HL-60/S4 (cell line): ENCODE results near the gene TBCD.
"Not testable (repeated sequence)": the region's sequence is repeated elsewhere in the genome, so short reads cannot be mapped to it uniquely, and the experiment has no call there.

Experiments
- in situ Hi-C: fragments of 300-500 bp; cut with MboI; formaldehyde crosslinking; loops from 2 replicates; pipeline ENCODE4 v1.14.3; 2022; ENCODE audit warnings: low sequenced_read_pairs

TBCD gene

DNA sequence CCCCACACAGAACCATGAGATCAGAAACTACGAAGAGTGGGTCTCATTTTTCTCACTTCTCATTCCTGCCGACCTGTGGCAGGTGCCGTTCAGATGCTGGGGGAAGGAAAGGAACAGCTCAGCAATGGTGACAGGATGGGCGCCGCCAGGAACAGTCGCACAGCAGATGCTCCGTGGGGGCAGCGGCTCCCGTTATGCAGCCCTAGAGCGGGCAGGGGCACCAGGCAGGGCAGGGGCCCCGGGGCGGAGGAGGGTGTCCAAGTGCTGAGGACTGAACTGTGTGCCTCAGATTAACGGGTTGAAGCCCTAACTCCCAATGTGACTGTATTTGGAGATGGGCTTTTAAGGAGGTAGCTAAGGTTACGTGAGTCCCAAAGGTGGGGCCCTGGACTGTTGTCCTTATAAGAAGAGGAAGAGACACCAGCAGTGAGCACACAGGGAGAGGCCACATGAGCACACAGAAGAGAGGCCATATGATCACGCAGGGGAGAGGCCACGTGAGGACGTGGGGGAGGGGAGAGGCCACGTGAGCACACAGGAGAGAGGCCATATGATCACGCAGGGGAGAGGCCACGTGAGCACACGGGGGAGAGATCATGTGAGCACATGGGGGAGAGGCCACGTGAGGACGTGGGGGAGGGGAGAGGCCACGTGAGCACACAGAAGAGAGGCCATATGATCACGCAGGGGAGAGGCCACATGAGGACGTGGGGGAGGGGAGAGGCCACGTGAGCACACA, 231.8 kb downstream of the TBCD start:
- in situ Hi-C loops = no loop called here

- in situ Hi-C loops = not testable (repeated sequence)
These were observed 232.4 kb downstream of the TBCD start for GRCh38 chr17:82984249-82984617.

GRCh38 chr17:82984751-82985427, 233.0 kb downstream of the TBCD start:
- in situ Hi-C loops = no loop called here

GRCh38 chr17:82985428-82985805, 233.6 kb downstream of the TBCD start:
- in situ Hi-C loops = no loop called here

GRCh38 chr17:82985973-82986372, 234.1 kb downstream of the TBCD start:
- in situ Hi-C loops = no loop called here

- in situ Hi-C loops = not testable (repeated sequence)
These were observed 237.2 kb downstream of the TBCD start for GRCh38 chr17:82989051-82989450.

DNA sequence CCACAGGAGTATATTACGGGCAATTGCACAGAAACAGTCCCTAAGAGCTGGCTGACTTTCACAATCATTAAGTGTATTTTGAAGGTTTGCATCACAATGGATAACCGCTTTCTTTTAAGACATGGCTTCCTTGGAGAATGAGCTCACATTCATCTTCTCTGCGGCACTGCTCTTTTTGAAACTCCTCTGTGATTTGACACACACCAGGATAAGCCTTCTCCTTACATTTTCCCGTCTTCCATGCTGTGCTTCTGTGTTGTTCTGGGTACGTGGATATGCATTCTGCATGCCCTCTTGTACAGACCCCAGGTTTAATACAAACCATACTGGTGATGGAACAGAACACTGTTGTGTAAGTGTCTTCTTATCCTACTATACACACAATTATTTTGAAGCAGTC, 238.0 kb downstream of the TBCD start:
- in situ Hi-C loops = no loop called here

DNA sequence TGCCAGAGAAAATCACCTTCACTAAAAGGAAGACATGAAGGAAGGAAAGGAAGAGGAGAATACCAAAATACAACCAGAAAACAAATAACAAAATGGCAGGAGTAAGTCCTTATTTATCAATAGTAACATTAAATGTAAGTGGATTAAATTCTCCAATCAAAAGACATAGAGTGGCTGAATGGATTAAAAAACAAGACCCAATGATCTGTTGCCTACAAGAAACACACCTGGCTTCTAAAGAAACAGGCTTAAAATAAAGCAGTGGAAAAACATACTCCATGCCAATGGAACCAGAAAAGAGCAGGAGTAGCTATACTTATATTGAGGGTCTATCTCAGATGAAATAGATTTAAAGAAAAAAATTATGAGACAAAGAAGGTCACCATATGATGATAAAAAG, 241.1 kb downstream of the TBCD start:
- in situ Hi-C loops = no loop called here
